Fibroblast of skin of left biceps (primary cell): Measurements from ENCODE around the gene TBC1D3G.
"Not testable (repeated sequence)": the region's sequence is repeated elsewhere in the genome, so short reads cannot be mapped to it uniquely, and the experiment has no call there.

Source experiments
- DNase-seq, 2 experiments: peaks; one replicate each; pipeline ENCODE4 v3.0.0-alpha.2; 2013; ENCODE audit warnings: low read depth in 2 of 2

TBC1D3G gene

DNA sequence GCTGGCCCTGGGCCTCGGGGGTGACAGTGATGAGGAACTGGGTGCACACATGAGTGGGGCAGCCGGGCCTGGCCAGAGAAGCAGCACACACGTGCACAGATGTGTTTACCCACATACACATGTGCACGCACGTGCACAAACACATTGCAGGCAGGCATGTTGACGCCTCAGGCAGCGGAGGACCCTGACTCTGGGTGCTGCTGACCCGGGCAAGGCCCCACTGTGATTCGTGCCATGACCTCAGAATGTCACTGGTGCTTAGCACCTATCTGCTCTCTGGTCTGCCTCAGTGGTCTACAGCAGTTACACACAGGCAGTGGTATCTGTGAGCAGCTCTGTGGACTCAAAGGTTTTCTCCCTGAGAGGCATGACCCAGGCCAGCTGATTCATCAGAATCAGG, at the start of gene TBC1D3G:
TBC1D3G (plus strand) TSS at position 301 of the 400 bp plus-strand sequence. CDS start 1,528 bp downstream, outside the sequence.
- DNase-seq = not testable (repeated sequence)

- DNase-seq = not testable (repeated sequence)
Measured at GRCh38 chr17:36283256-36283655, 40.4 kb upstream of the TBC1D3G start.

DNA sequence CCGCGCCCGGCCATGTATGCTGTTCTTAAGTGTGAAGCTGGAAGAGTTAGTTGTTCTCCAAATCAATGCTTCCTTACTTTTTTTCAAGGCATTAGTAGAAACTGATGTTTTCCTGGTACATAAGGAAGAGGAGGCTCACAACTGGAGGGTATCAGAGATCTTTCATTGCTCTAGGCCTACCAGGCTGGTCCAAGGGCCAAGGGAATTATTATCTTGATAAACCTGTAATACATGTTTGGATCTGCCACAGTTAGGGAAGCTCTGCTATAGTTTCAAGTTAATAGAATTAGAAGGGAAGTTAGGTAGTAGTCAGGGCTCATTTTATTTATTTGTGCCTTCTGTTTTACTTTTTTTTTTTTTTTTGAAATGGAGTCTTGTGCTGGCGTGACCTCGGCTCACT, 39.5 kb upstream of the TBC1D3G start:
- DNase-seq = not testable (repeated sequence)

GRCh38 chr17:36289965-36290612, 33.6 kb upstream of the TBC1D3G start:
- DNase-seq = not testable (repeated sequence)

- DNase-seq = not testable (repeated sequence)
Measured at GRCh38 chr17:36295161-36295560, 28.5 kb upstream of the TBC1D3G start.

DNA sequence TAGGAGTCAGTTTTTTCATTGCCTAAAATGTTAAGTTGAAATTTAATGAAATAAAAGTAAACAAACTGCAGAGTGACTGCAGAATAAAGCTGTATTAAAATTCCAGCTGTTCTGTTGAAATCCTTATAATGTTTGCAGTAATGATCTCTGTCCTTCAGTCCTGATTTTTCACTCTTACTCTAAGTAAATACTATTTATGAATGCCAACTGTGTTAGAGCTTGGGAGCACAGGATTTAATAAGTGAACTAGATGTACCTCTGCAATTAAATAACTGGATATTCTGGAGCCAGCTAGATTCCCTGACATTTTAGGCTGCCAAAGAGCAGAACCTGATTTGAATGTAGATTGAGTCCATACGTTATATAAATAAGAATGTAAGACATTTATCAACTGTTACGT, 7.9 kb upstream of the TBC1D3G start:
- DNase-seq = not testable (repeated sequence)

- DNase-seq = not testable (repeated sequence)
Measured at GRCh38 chr17:36362496-36362895, 38.8 kb downstream of the TBC1D3G start.

DNA sequence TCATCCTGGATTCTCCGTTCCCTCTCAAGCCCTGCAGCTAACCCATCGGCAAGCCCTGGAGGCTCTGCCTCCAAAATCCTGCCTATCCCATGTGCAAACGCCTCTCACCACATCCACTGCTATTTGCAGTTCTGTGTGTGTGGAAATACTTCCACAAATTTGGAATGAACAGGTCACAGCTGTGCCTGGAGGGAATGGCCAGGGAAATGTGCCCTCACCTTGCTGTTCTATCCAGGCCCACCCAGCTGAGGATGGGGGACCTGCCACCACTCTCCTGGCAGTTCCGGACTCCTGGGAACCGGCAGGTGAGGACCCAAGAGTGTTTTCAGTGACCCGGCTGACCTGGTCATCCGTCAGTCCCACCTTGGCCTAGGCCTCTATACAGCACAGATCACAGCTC, 52.3 kb downstream of the TBC1D3G start:
- not testable (repeated sequence) for DNase-seq
